Amygdala (tissue), 56 donors: ENCODE measurements around the gene PCDHGB3.
A peak's percentile ranks its signal among the peaks of the same experiment; 100 is the strongest.
"Not testable (repeated sequence)": the region's sequence is repeated elsewhere in the genome, so short reads cannot be mapped to it uniquely, and the experiment has no call there.

Source experiments
- DNase-seq, 56 donors: peaks; one replicate each; lab custom pipeline; 2025; lab: John Stamatoyannopoulos, UW

PCDHGB3 gene

DNA sequence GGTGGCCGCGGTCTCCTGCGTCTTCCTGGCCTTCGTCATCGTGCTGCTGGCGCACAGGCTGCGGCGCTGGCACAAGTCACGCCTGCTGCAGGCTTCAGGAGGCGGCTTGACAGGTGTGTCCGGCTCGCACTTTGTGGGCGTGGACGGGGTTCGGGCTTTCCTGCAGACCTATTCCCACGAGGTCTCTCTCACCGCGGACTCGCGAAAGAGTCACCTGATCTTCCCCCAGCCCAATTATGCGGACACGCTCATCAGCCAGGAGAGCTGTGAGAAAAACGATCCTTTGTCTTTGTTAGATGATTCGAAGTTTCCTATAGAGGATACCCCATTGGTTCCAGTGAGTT lies 45.2 kb downstream of the PCDHGB3 start:
- not testable (repeated sequence) for DNase-seq

DNA sequence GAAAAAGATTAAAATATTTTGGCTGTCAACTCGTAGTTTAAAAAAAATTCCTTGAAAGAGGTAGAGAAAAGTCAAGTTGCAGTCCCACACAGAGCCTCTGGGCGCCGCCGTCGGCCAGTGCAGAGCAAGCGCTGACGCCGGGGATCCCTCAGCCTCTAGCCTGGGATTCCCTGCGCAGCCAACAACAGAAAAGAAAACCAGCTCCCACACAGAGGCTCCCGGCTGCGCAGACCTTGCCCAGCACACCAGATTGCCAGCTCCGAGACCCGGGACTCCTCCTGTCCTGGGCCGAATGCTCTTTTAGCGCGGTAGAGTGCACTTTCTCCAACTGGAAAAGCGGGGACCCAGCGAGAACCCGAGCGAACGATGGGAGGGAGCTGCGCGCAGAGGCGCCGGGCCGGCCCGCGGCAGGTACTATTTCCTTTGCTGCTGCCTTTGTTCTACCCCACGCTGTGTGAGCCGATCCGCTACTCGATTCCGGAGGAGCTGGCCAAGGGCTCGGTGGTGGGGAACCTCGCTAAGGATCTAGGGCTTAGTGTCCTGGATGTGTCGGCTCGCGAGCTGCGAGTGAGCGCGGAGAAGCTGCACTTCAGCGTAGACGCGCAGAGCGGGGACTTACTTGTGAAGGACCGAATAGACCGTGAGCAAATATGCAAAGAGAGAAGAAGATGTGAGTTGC lies 47.6 kb downstream of the PCDHGB3 start, which contains the start of gene PCDHGB7:
TSS of gene PCDHGB7 (plus strand) at position 184 of the 679 bp plus-strand sequence. CDS start at position 367, 183 bp downstream.
- DNase-seq, result peak in 13 of 56 donors; percentile 5 to 59 (median 29)

DNA sequence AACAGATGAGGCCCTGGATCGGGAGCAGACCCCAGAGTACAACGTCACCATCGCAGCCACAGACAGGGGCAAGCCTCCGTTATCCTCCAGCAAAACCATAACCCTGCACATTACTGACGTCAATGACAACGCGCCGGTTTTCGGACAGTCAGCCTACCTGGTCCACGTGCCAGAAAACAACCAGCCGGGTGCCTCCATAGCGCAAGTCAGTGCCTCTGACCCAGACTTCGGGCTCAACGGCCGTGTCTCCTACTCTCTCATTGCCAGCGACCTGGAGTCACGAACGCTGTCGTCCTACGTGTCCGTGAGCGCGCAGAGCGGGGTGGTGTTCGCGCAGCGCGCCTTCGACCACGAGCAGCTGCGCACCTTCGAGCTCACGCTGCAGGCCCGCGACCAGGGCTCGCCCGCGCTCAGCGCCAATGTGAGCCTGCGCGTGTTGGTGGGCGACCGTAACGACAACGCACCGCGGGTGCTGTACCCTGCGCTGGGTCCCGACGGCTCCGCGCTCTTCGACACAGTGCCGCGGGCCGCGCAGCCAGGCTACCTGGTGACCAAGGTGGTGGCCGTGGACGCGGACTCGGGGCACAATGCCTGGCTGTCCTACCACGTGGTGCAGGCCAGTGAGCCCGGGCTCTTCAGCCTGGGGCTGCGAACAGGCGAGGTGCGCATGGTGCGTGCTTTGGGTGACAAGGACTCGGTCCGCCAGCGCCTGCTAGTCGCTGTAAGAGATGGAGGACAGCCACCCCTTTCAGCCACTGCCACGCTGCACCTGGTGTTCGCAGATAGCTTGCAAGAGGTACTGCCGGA lies 49.2 kb downstream of the PCDHGB3 start:
- no peak for DNase-seq

DNA sequence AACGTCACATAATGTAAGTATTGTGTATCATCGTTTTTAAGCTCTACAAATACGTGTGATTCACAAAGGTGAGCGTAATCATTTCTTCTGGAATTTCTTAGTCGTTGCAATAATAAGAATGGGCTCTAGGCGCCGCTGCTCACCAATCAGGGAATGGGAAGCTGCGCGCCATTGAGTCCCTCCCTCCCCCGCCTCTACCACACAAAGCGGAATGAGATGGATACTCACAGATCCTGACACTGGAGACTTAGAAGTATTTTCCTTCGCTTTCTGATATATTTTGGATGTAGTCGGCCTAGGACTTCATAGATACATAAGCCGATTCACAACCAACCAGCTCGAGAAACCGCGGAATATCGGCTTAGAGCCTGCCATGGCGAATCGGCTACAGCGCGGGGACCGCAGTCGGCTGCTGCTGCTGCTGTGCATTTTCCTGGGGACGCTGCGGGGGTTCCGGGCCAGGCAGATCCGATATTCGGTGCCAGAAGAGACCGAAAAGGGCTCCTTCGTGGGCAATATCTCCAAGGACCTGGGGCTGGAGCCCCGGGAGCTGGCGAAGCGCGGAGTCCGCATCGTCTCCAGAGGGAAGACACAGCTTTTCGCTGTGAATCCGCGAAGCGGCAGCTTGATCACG lies 50.9 kb downstream of the PCDHGB3 start, which contains the start of gene PCDHGA11:
TSS of gene PCDHGA11 (plus strand) at position 197 of the 634 bp plus-strand sequence. CDS start at position 374, 177 bp downstream.
- DNase-seq, result no peak

DNA sequence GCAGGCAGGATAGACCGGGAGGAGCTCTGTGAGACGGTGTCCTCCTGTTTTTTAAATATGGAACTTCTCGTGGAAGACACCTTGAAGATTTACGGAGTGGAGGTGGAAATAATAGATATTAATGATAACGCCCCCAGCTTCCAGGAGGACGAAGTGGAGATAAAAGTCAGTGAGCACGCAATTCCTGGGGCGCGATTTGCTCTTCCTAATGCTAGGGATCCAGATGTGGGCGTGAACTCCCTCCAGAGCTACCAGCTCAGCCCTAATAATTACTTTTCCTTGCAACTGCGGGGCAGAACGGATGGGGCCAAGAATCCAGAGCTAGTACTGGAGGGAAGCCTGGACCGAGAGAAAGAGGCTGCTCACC lies 51.4 kb downstream of the PCDHGB3 start:
- DNase-seq, result no peak
